Adipocyte (in vitro differentiated cells): ENCODE measurements around the gene PLPP4.
A peak's percentile ranks its signal among the peaks of the same experiment; 100 is the strongest.

Experiments used
- DNase-seq: peaks from one replicate; pipeline ENCODE4 v3.0.0-alpha.2; 2015; ENCODE audit warnings: low read depth
- H3K27me3 ChIP-seq: replicated peaks from 2 replicates; pipeline ENCODE4 v1.7.0; 2013; ENCODE audit warnings: mild to moderate bottlenecking, low read length, moderate library complexity; ENCODE audit not compliant: control insufficient read depth, insufficient read depth
- H3K36me3 ChIP-seq: 2 replicates; pipeline ENCODE4 v1.7.0; 2013; ENCODE audit warnings: low read length, mild to moderate bottlenecking, moderate library complexity; ENCODE audit not compliant: control insufficient read depth, insufficient read depth, severe bottlenecking
- H3K4me1 ChIP-seq: 2 replicates; pipeline ENCODE4 v1.7.0; 2013; ENCODE audit warnings: mild to moderate bottlenecking, low read length, moderate library complexity; ENCODE audit not compliant: control insufficient read depth, insufficient read depth
- H3K4me3 ChIP-seq: 2 replicates; pipeline ENCODE4 v1.7.0; 2013; ENCODE audit warnings: mild to moderate bottlenecking, low read length, moderate library complexity
- H3K9ac ChIP-seq: 2 replicates; pipeline ENCODE4 v1.7.0; 2013; ENCODE audit warnings: mild to moderate bottlenecking, low read length, moderate library complexity
- H3K9me3 ChIP-seq: 2 replicates; pipeline ENCODE4 v1.7.0; 2013; ENCODE audit warnings: mild to moderate bottlenecking, low read length, moderate library complexity; ENCODE audit not compliant: control insufficient read depth

The PLPP4 gene

DNA sequence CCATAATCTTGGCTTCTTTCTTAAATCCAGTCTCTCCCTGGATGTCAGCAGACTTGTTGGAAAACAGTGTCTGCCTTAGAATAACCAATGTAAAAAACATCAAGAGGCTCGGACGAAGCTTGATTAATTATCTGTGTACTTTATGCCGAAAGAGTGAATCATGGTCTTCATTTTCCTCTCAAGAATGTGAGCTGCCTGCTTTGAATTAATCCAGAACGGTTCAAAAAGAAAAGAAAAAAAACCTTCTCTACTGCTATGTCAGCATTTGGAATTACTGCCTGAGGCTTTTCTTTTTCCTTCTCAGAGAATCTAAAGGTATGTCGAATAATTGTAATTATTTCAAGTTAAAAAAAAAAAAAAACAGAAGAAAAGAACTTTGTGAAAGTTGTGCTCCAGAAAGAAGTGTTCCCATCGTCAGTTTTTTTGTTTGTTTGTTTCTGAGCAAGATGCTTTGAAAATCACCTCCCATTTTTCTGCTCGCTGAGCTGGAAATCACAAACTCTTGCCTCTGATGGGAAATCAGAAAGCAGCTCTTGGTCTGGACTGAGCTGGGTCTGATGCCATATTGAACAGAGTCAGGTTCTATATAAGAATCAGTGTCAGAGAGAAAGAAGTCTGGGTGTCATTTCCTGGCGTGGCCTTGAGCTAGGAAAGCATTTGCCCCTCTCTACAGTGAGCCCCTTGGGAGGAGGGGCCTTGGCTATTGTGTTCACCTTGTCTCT lies 20.2 kb downstream of the PLPP4 start:
- peak; percentile 66 for DNase-seq
- H3K27me3 ChIP-seq = no peaks in the 10 kb centered on the region
- H3K4me3 ChIP-seq = peak overlapping the region; percentile 37
- H3K9ac ChIP-seq = no peak overlapping the region
- H3K9me3 ChIP-seq = peaks cover 2% of the 10 kb centered on the region
- peaks cover 3% of the 10 kb centered on the region for H3K4me1 ChIP-seq
- H3K36me3 ChIP-seq = no peaks in the 10 kb centered on the region

DNA sequence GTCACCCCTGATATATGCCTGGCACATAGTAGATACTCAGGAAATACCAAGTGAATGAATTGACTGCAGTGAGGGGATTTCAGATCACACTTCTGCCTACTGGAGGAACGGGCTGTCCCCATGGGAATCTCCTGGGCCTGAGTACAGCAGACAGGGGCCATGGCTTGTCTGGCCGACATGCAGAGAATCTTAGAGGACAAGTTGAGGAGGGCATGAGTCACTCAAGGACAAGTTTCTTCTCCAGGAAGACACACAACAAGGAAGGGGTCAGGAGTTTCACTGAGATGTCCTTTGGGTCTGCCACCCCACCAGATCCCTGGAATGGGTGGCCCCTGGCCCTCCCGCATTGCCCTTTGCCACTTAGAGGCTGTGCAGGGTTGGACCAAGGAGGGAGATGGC lies 20.7 kb downstream of the PLPP4 start:
- DNase-seq = peak; percentile 42
- H3K9me3 ChIP-seq = no peaks in the 10 kb centered on the region
- peak overlapping the region; percentile 37 for H3K4me3 ChIP-seq
- H3K4me1 ChIP-seq = peaks cover 3% of the 10 kb centered on the region
- H3K36me3 ChIP-seq = no peaks in the 10 kb centered on the region
- H3K27me3 ChIP-seq = no peaks in the 10 kb centered on the region
- H3K9ac ChIP-seq = no peak overlapping the region

DNA sequence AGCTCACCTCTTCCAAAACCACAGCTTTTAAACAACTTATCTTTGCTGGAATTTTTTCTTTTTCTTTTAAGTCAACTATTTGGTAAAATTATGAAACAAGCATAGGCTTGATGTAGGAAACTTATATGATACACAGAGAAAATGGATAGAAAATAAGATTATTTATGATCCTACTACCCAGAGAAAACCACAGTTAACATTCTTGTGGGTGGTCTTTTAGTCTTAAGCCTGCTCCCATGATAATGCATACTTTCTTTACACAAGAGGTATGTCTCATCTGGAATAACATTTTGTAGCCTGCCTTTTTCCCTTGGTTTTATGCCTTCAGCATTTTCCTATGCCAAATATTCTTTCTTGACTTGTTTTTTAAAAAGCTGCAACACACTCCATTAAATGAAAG lies 21.4 kb downstream of the PLPP4 start:
- DNase-seq = no peak
- Histone ChIP-seq H3K36me3 (no peaks in the 10 kb centered on the region), H3K9ac (no peak overlapping the region), H3K9me3 (no peaks in the 10 kb centered on the region), H3K4me3 (no peak overlapping the region), H3K27me3 (no peaks in the 10 kb centered on the region), H3K4me1 (peaks cover 3% of the 10 kb centered on the region)

GRCh38 chr10:120479506-120479905 lies 22.5 kb downstream of the PLPP4 start:
- no peak for DNase-seq
- no peaks in the 10 kb centered on the region for H3K27me3 ChIP-seq
- H3K9me3 ChIP-seq = no peaks in the 10 kb centered on the region
- H3K9ac ChIP-seq = no peak overlapping the region
- H3K4me3 ChIP-seq = no peak overlapping the region
- no peaks in the 10 kb centered on the region for H3K36me3 ChIP-seq
- H3K4me1 ChIP-seq = peaks cover 3% of the 10 kb centered on the region

- H3K4me3 ChIP-seq = no peak overlapping the region
- no peak overlapping the region for H3K9ac ChIP-seq
- no peaks in the 10 kb centered on the region for H3K36me3 ChIP-seq
- no peaks in the 10 kb centered on the region for H3K9me3 ChIP-seq
- DNase-seq = no peak
- H3K4me1 ChIP-seq = peaks cover 3% of the 10 kb centered on the region
- H3K27me3 ChIP-seq = no peaks in the 10 kb centered on the region
Observed at GRCh38 chr10:120480065-120480600, 23.1 kb downstream of the PLPP4 start.

- Histone ChIP-seq H3K27me3 (no peaks in the 10 kb centered on the region), H3K9me3 (no peaks in the 10 kb centered on the region), H3K4me1 (peaks cover 3% of the 10 kb centered on the region), H3K4me3 (no peak overlapping the region), H3K36me3 (no peaks in the 10 kb centered on the region), H3K9ac (no peak overlapping the region)
- no peak for DNase-seq
Observed at GRCh38 chr10:120480848-120481247, 23.8 kb downstream of the PLPP4 start.

GRCh38 chr10:120483006-120483405 lies 26.0 kb downstream of the PLPP4 start:
- Histone ChIP-seq H3K9me3 (no peaks in the 10 kb centered on the region), H3K9ac (no peak overlapping the region), H3K4me1 (no peaks in the 10 kb centered on the region), H3K27me3 (no peaks in the 10 kb centered on the region), H3K4me3 (no peak overlapping the region), H3K36me3 (no peaks in the 10 kb centered on the region)
- no peak for DNase-seq

- H3K36me3 ChIP-seq = no peaks in the 10 kb centered on the region
- H3K27me3 ChIP-seq = no peaks in the 10 kb centered on the region
- no peaks in the 10 kb centered on the region for H3K9me3 ChIP-seq
- no peak overlapping the region for H3K4me3 ChIP-seq
- DNase-seq = no peak
- H3K9ac ChIP-seq = no peak overlapping the region
- no peaks in the 10 kb centered on the region for H3K4me1 ChIP-seq
Observed at GRCh38 chr10:120483651-120484301, 26.7 kb downstream of the PLPP4 start.

- Histone ChIP-seq H3K9me3 (no peaks in the 10 kb centered on the region), H3K36me3 (no peaks in the 10 kb centered on the region), H3K4me3 (no peak overlapping the region), H3K27me3 (no peaks in the 10 kb centered on the region), H3K4me1 (no peaks in the 10 kb centered on the region), H3K9ac (no peak overlapping the region)
- DNase-seq = no peak
Observed at GRCh38 chr10:120485946-120486345, 28.9 kb downstream of the PLPP4 start.

DNA sequence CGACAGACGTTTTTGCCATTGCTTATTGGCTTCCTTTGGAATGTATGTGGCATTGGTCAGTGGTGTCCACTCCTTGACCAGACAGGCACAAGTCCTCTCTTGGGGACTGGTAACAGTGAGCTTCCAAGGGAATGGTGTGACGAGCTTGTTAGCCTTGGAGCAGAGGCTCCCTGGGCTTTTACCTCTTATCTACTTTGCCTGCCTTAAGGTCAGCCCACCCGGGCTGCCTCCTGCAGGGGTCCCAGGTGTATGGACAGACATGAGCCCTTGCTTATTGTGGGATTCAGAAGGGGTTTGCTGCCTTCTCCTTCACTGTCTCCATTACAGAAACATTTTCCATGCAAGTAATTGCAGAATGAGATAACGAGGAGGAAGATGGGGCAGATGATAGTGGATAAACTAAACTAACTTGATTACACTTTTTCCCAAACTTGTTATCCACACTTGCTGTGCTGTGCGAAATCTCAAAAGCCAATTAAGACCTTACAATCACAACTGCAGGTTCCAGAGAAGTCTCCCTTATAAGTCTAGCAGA lies 29.7 kb downstream of the PLPP4 start:
- H3K27me3 ChIP-seq = no peaks in the 10 kb centered on the region
- H3K9me3 ChIP-seq = no peaks in the 10 kb centered on the region
- DNase-seq = no peak
- H3K9ac ChIP-seq = no peak overlapping the region
- H3K4me3 ChIP-seq = no peak overlapping the region
- H3K4me1 ChIP-seq = no peaks in the 10 kb centered on the region
- no peaks in the 10 kb centered on the region for H3K36me3 ChIP-seq

- no peaks in the 10 kb centered on the region for H3K27me3 ChIP-seq
- no peak for DNase-seq
- no peak overlapping the region for H3K9ac ChIP-seq
- H3K4me1 ChIP-seq = no peaks in the 10 kb centered on the region
- H3K4me3 ChIP-seq = no peak overlapping the region
- no peaks in the 10 kb centered on the region for H3K36me3 ChIP-seq
- H3K9me3 ChIP-seq = no peaks in the 10 kb centered on the region
Observed at GRCh38 chr10:120490288-120490687, 33.3 kb downstream of the PLPP4 start.
